ENCODE measurements around the gene FAM216A.
"Not testable (repeated sequence)": the region's sequence is repeated elsewhere in the genome, so short reads cannot be mapped to it uniquely, and the experiment has no call there.

Gene FAM216A

DNA sequence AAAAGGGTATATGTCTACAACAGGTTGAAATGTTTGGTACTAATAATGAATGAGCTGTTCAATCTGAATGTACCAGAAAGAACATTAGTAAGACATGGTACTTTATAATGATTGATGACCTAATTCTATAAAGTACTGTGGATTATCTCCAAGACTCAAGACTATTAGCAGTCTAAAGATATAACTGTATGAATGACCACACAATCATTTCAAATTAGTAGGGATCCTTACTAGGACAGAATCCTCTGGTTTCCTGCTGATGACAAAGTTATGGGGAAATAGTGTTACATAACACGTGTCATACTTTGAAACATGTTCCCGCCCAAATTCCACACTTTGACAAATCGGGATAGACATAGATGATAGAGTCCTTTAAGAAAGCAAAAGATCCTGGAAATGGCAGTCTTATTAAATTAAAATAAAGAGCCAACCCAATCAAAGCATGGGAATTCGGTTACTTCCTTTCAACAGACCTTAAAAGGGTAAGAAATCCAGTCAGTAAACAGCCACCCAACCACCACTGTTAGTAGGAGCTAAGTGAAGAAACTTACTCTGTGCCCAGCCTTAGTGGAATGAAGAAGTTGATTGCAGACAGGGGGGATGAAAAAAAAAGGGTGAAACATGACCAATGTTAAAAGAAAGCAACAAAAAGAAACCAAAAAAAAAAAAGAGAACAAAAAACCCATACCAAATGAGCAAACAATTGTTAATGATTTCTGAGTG lies 30.5 kb downstream of the FAM216A start:
- DNase-seq (ENCODE audit: extremely low read depth in 1 of 2, low read depth in 1 of 2): no peak

DNA sequence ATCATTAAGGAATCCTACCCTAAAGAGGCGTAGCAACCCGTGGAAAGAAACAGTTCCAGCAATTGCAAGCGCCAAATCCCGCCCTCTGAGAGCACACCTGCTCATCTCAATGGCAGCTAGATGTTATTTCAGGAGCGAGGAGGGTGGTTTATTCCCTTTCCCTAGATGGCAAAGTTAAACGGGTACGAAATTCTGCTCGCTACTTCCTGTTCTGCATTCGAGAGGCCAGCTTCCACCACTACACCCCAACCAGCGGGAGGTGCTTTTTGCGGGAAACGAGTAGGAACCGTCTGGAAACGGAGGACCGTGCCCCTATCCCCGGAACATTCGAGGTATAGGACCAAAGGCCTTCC lies 32.7 kb downstream of the FAM216A start:
- peak in 1 of 2 donors; percentile 5 for DNase-seq (ENCODE audit: extremely low read depth in 1 of 2, low read depth in 1 of 2)

GRCh38 chr12:110501752-110502738 lies 33.4 kb downstream of the FAM216A start, which contains the start of the genes RAD9B and VPS29:
Gene RAD9B (plus strand): TSS chr12:110502331. CDS start chr12:110502338, 7 bp downstream.
Gene VPS29 (minus strand): TSS chr12:110502111. CDS start chr12:110502051, 60 bp downstream.
- DNase-seq (ENCODE audit: extremely low read depth in 1 of 2, low read depth in 1 of 2): peak; percentile 96 to 99

GRCh38 chr12:110503432-110503831 lies 34.8 kb downstream of the FAM216A start:
- no peak for DNase-seq (ENCODE audit: extremely low read depth in 1 of 2, low read depth in 1 of 2)

DNA sequence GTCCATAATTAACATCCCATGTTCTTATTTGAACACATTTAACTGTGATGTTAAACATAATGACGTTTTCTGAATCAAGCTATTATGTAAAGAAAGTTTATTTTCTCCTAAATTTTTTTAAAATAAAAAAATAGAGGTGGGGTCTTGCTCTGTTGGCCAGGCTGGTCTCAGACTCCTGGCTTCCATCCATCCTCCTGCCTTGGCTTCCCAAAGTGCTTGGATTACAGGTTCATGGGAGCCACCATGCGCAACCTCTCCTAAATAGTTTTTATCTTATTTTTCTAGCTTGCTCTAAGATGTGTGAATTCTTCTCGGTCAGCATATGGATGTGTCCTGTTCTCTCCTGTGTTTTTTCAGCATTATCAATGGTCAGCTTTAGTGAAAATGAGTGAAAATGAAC lies 36.7 kb downstream of the FAM216A start:
- no peak for DNase-seq (ENCODE audit: extremely low read depth in 1 of 2, low read depth in 1 of 2)

DNA sequence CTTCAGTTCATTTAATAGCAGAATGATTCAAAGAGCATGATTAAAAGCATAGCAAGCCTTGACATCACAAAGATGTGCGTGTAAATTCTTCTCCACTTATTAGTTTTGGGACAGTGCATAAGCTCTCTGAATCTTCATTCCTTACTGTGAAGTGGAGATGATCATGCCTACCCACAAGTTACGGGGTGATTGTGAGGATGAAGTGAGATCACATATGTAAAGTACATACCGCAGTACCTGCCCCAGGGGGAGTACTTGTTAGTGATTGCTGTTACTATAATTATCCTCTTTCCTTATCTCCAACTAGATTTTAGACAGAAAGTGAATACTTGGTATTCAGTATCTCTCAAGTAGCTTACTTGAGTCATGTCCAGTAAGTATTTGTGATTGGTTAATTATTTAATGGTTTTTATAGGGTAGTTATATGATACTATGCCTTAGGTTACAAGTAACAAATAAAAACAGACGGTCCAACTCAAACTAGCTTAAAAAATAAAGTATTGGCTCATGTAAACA lies 39.5 kb downstream of the FAM216A start:
- no peak for DNase-seq (ENCODE audit: extremely low read depth in 1 of 2, low read depth in 1 of 2)

DNA sequence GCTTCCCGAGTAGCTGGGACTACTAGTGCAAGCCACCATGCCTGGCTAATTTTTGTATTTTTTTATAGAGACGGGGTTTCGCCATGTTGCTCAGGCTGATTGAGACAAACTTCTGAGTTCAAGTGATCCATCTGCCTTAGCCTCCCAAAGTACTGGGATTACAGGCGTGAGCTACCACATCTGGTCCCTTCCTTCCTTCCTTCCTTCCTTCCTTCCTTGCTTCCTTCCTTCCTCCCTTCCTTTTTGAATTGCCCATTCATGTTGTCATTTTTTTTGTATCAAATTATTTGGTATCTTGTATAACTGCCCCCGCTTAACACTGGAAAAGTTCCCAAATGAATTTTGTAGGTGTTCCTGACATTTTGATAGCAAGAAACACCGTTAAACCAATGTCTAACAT lies 45.2 kb downstream of the FAM216A start:
- no peak for DNase-seq (ENCODE audit: extremely low read depth in 1 of 2, low read depth in 1 of 2)

- DNase-seq (ENCODE audit: extremely low read depth in 1 of 2, low read depth in 1 of 2): no peak
These were observed 45.7 kb downstream of the FAM216A start for GRCh38 chr12:110514363-110514762.

DNA sequence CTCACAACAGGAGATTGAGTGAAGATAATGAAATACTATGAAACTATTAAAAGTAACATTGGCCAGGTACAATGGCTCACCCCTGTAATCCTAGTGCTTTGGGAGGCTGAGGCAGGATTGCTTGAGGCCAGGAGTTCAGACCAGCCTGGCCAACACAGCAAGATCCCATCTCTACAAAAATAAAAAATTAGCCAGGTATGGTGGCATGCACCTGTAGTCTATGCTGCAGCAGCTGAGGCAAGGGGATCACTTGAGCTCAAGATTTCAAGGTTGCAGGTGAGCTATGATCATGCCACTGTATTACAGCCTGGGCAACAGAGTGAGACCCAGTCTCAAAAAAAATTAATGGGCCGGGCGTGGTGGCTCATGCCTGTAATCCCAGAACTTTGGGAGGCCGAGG lies 48.4 kb downstream of the FAM216A start:
- no peak for DNase-seq (ENCODE audit: extremely low read depth in 1 of 2, low read depth in 1 of 2)

DNA sequence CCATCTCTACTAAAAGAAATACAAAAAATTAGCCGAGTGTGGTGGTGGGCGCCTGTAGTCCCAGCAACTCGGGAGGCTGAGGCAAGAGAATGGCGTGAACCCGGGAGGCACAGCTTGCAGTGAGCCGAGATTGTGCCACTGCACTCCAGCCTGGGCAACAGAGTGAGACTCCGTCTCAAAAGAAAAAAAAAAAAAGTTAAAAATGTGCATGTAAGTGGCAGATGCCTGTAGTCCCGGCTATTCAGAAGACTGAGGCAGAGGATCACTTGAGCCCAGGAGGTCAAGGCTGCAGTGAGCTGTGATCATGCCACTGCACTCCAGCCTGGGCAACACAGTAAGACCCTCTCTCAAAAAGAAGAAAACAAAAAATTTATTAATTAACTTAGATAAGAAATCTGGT lies 49.4 kb downstream of the FAM216A start:
- not testable (repeated sequence) for DNase-seq (ENCODE audit: extremely low read depth in 1 of 2, low read depth in 1 of 2)

DNA sequence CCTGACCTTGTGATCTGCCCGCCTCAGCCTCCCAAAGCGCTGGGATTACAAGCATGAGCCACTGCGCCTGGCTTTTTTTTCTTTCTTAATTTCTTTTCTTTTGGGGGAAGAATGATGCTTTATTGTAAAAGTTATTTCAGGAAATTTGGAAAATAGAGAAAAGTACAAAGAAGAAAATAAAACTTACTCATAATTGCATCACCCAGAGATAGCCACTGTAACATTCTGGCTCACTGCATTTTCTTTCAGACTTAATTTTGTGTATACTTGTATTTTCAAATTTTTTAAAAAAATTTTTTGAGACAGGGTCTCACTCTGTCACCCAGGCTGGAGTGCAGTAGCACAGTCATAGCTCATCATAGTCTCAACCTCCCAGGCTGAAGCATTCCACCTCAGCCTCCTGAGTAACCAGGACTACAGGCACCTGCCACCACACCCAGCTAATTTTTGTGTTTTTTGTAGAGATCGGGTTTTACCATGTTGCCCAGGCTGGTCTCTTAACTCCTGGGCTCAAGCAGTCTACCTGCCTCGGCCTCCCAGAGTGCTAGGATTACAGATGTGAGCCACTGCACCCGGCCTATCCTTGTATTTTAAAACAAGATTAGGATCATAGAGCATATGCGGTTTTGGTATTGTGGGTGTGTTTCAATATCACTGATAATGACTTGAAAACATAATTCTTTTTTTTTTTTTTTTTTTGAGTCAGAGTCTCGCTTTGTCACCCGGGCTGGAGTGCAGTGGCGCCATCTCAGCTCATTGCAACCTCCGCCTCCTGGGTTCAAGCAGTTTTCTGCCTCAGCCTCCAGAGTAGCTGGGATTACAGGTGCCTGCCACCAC lies 52.4 kb downstream of the FAM216A start:
- DNase-seq (ENCODE audit: extremely low read depth in 1 of 2, low read depth in 1 of 2): not testable (repeated sequence)

DNA sequence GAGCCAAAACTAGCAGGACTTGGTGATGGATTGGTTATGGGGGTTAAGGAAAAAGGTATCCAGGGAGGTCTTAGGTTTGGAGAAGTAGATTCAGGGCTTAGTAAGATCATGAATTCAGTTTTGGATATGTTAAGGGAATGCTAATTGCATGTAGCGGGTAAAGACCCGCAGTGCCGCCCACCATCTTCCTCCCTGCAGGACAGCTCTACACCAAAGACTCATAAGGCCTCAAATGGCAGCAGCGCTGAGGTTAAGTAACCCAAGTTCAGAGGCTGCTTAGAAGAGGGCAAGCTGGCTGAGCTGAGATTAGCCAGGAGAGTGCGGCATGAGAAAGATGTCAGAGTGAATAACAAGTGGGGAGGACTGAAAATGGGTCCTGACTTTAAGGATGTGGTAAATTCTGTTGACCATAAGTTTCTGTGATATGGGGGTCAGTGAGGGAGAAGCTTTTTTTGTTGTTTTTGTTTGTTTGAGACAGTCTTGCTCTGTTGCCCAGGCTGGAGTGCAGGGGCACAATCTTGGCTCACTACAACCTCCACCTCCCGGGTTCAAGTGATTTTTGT lies 59.7 kb downstream of the FAM216A start:
- no peak for DNase-seq (ENCODE audit: extremely low read depth in 1 of 2, low read depth in 1 of 2)

DNA sequence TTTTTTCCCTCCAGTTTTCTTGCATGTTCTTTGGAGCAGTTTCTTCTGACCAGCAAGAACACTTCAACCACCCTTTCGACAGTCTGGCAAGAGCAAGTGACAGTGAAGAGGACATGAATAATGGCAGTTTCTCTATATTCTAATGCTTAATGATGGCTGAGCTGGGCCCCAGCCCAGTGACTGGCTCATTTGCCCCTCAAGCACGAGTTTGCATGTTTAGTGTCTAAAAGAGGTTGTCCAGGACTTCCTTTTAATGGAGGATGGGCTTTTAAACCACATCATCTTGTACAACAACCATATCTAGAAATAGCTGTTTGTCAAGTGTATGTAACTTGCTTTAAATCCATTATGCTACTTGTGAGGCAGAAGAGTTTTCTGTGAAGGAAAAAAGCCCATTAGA lies 61.9 kb downstream of the FAM216A start:
- DNase-seq (ENCODE audit: extremely low read depth in 1 of 2, low read depth in 1 of 2): no peak

DNA sequence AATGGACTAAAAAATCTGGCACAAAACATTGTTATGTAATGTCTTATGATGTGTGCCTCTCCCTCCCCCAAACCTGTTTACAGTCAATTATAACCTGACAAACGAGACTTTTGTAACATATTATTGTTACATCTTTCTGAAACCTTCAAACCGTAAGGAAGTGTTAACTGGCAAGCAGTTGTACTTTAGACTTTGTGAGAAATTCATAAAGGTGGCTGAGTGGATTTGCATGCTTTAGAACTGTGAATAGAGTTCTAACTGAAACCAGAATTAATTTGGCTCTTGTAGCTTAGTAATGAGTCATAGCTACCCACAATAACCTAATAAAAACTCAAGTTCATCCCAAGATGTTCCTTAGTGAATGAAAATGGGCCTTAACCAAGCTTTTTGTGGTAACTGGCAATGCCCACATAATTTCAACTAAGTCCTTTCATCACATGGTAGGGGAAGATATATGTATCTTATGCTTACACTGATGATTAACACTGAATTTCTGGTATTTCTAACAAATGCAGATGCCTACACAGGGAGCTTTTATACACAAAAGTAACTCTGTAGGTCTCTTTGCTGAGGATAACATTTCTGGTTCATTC lies 63.2 kb downstream of the FAM216A start:
- no peak for DNase-seq (ENCODE audit: extremely low read depth in 1 of 2, low read depth in 1 of 2)

DNA sequence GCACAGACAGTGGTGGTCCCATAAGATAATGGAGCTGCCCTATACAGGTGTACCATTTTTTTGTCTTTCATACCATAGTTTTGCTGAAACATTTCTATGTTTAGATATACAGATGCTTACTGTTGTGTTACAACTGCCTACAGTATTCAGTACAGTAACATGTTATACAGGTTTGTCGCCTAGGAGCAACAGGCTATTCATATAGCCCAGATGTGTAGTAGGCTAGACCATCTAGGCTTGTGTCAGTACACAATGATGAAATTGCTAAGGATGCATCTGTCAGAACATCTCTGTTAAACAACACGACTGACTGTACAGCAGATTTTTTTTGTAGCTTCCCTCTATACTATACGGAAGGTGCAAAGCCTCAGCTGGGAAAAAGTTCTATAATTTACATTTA lies 64.0 kb downstream of the FAM216A start:
- no peak for DNase-seq (ENCODE audit: extremely low read depth in 1 of 2, low read depth in 1 of 2)

GRCh38 chr12:110533607-110534006 lies 65.0 kb downstream of the FAM216A start:
- DNase-seq (ENCODE audit: extremely low read depth in 1 of 2, low read depth in 1 of 2): no peak

DNA sequence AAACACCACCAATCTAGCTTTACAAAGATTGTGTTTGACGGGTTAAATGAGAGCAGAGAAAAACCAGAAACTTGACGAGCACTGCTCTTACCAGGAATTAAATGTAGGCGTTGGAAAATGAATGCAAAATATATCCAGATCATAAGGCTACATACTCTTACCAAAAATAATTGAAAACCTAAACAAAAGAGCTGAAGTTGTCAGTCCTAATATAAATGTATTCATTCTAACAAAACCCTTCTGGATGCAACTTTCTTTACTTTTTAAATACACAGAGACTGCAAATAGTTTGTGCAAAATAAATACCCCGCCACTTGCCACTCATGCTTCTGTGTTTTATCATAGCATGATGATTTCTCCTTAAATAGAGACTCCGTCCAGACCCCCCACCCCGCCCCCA lies 66.2 kb downstream of the FAM216A start:
- DNase-seq (ENCODE audit: extremely low read depth in 1 of 2, low read depth in 1 of 2): no peak

DNA sequence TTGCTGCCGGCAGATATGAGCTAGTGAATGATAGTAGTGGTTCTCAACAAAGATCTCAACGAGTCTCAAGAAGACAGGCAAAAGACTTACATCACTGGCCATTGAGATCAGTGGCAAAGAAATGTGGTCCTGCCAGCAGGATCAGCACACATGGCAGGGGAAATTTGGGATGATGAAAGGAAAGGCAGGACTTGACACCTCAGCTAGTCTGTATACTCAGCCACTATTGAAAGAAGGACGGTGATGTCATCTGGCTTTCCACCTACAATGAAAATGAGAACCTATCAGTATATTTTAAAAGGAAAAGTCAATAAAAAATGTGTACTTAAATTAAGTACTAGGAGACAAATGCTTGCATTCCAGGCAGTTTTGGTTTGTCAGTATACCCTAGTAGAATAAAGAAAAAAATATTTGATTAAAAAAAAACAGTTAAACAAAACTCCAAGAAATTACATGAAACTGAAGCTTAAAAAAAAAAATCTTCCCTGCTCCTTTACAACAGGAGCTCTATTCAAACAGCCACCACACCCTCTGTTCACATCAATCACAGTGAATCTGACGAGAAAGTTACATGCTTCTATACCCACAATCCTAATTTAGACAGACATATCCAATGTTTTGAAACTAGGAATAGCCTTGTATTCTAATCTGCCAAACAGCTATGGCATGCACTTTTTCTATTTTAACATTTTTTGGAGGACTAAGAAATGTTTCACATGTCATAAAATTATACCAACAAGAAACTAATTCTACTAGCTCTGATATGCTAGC lies 68.4 kb downstream of the FAM216A start:
- no peak for DNase-seq (ENCODE audit: extremely low read depth in 1 of 2, low read depth in 1 of 2)
